SJSA1 (cell line): ENCODE measurements around the gene SIM2. TPM values are rescaled to one million over a fixed set of nuclear protein-coding genes. Genes with fewer than 3 reads are reported as not detected.
A peak's percentile ranks its signal among the peaks of the same experiment; 100 is the strongest.

Experiments
- DNase-seq, 2 experiments: peaks; one replicate each; pipeline ENCODE4 v3.0.0-alpha.2; 2015 to 2020; ENCODE audit warnings: low spot score in 2 of 2, low read depth in 1 of 2
- H3K27ac ChIP-seq: fragments of 250-450 bp; sonication (Bioruptor Pico); 2 replicates; pipeline ENCODE4 v1.5.1; 2020; ENCODE audit warnings: mild to moderate bottlenecking, moderate library complexity
- H3K27me3 ChIP-seq: fragments of 250-450 bp; sonication (Bioruptor Pico); replicated peaks from 2 replicates; pipeline ENCODE4 v1.5.1; 2020; ENCODE audit warnings: mild to moderate bottlenecking, moderate library complexity
- H3K36me3 ChIP-seq: fragments of 250-450 bp; sonication (Bioruptor Pico); 2 replicates; pipeline ENCODE4 v1.5.1; 2020; ENCODE audit warnings: mild to moderate bottlenecking
- H3K4me1 ChIP-seq: fragments of 250-450 bp; sonication (Bioruptor Pico); replicated peaks from 2 replicates; pipeline ENCODE4 v1.6.1; 2021; ENCODE audit warnings: mild to moderate bottlenecking
- H3K4me3 ChIP-seq: fragments of 250-450 bp; sonication (Bioruptor Pico); 2 replicates; pipeline ENCODE4 v1.5.1; 2020; ENCODE audit warnings: mild to moderate bottlenecking
- H3K9me3 ChIP-seq: fragments of 250-450 bp; sonication (Bioruptor Pico); replicated peaks from 2 replicates; pipeline ENCODE4 v1.5.1; 2020; ENCODE audit warnings: mild to moderate bottlenecking
- total RNA-seq: library from RNA; depleted of rRNA; stranded (reverse); fragments of >200 nt; shearing (Covaris generic); gene quantifications from 2 replicates; pipeline ENCODE4 v1.2.3, GENCODE V29; 2014

The SIM2 gene
- total RNA-seq, 1 experiment from 2014 or later: 0.11 TPM

DNA sequence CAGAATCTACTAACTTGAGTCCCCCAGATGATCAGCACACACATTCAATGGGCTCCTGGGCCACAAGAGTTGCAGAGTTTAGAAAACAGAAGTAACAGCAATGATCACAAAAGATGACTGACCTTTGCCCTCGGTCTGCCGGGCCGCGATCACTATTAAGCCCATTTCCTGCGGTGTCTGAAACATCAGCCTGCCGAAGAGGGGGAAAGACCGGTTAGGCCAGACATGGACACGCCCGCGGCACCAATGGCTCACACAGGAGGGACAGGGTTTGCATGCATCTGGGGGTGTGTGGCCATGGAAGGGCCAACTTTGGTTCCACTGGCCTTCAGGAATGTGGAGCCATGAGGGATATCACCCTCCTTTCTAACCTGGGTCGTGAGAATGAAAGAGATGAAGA is 68.2 kb downstream of the SIM2 start:
- no peak overlapping the region for H3K27ac ChIP-seq
- no peak for DNase-seq
- H3K27me3 ChIP-seq: no peaks in the 10 kb centered on the region
- H3K4me3 ChIP-seq: no peak overlapping the region
- H3K9me3 ChIP-seq: no peaks in the 10 kb centered on the region
- peaks cover 15% of the 10 kb centered on the region for H3K4me1 ChIP-seq
- no peaks in the 10 kb centered on the region for H3K36me3 ChIP-seq

DNA sequence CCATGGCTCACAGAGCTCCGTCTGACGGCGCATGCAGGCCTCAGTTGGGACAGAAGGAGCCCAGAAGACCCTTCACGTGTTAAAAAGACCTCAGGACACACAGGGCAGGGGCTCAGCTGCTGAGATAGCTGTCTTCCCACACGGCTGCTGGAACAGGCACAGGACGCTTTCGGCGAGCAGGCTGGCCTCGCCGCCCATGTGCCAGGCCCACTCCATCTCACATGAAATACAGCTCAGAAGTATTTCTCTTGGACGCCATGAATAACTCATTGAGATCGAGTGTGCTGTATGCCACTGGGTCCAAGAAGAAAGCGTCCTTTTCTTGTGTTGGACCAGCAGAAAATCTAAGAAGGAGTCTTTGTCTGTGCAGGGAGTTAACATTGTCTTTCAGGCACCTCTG is 69.6 kb downstream of the SIM2 start:
- no peaks in the 10 kb centered on the region for H3K9me3 ChIP-seq
- no peaks in the 10 kb centered on the region for H3K36me3 ChIP-seq
- H3K27ac ChIP-seq: no peak overlapping the region
- no peak for DNase-seq
- H3K4me1 ChIP-seq: peaks cover 19% of the 10 kb centered on the region
- H3K27me3 ChIP-seq: no peaks in the 10 kb centered on the region
- H3K4me3 ChIP-seq: no peak overlapping the region

DNA sequence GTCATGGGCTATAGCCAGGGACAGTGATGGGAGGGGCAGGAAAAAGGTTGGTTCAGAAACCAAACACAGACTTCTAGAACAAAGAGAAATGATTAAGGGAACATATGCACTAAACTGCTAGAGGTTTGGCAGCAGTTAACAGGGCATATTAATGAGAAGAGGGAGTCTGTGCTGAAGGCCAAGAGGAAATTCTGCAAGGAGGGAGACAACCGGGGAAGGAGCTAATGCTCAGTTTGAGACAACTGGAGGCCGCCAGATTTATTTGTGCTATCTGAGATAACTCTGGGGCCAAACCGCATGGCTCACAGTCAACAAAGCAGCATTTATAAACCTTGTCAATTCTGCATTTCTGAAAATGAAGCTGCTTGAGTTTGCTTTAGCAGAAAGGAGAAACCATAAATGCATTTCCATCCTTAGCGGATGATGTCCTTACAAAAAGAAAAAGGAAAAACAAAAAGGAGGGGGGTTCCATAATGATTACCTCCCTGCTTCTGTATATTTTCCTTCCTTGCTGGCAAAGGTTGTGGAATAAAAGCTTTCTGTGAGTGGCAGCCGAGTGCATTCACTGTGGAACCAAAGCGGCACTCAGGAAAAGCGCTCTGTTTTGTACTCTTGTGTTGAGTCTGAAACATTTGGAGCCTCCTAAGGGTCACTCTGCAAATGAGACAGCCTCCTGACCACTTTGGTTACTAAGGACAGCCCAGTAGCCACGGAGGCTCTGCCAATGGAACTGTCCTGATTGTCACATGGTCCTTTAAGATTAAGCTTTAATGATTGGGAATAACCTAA is 70.3 kb downstream of the SIM2 start:
- Histone ChIP-seq H3K27me3 (no peaks in the 10 kb centered on the region), H3K9me3 (no peaks in the 10 kb centered on the region), H3K36me3 (no peaks in the 10 kb centered on the region), H3K4me3 (no peak overlapping the region), H3K4me1 (peaks cover 20% of the 10 kb centered on the region), H3K27ac (no peak overlapping the region)
- peak in 1 of 2 experiments; percentile 50 for DNase-seq

DNA sequence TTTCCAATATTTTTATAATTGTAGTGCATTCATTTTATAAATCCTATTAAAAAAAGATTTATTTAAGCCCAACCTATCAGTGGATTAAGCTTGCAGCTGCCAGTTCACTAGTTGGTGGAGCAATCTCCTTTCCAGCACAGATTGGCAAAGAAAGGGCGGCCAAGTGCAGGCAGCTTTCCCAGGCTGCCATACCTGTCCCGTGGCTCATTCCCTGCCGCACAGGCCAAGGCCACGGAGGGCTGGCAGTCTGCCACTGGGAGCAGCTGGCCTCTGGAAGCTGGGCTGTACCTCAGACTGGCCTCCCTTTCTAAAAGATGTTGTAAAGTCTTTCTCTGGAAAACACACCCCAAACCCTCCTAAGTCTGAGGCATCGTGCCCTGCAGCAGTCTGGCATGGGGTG is 74.2 kb downstream of the SIM2 start:
- Histone ChIP-seq H3K27ac (no peak overlapping the region), H3K9me3 (no peaks in the 10 kb centered on the region), H3K4me1 (peaks cover 20% of the 10 kb centered on the region), H3K27me3 (no peaks in the 10 kb centered on the region), H3K36me3 (no peaks in the 10 kb centered on the region), H3K4me3 (no peak overlapping the region)
- no peak for DNase-seq

DNA sequence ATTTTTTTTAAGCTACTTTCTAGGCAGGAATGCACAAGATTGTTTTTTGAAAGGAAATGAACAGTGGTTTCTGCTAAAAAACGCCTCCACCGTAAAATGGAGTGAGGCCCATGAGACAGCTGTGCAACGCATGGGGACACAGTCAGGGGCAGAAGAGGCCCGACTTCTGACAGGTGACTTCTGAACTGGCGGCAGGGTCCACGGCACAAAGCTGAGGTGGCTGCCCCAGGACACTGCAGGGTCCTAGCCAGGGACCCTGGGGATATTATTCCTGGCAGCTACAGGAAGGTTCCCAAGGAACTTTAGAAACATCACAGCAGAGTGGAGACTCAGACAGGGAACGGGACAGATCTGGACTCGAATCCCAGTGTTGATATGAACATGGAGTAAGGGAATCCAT is 75.1 kb downstream of the SIM2 start:
- no peak overlapping the region for H3K4me3 ChIP-seq
- H3K36me3 ChIP-seq: no peaks in the 10 kb centered on the region
- no peak for DNase-seq
- peaks cover 12% of the 10 kb centered on the region for H3K4me1 ChIP-seq
- H3K27me3 ChIP-seq: no peaks in the 10 kb centered on the region
- no peaks in the 10 kb centered on the region for H3K9me3 ChIP-seq
- no peak overlapping the region for H3K27ac ChIP-seq

DNA sequence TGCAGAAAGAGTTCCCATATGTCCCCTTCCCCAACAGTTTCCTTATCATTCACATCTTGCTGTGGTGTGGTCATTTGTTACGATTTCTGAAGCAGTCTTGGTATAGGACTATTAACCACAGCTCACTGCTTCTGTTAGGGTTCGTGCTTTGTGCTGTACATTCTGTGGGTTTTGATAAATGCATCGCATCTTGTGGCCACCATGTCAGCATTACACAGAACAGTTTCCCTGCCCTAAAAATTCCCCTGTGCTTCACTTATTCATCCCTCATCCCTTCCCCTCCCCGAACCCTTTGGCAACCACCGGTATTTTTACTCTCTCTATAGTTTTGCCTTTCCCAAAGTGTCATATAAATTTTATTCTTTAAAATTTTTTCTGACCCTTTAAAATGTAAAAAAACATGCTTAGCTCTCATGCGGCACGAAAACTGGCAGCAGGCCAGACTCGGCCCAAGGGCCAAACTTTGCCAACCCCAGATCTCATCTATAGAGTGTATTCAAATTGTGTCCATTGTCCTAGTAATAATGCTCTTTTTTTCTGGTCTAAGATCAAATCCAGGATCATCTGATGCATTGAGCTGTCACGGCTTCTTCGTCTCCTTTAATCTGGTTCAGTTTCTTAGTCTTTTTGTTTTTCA is 78.2 kb downstream of the SIM2 start:
- no peaks in the 10 kb centered on the region for H3K36me3 ChIP-seq
- DNase-seq: no peak
- no peak overlapping the region for H3K4me3 ChIP-seq
- no peaks in the 10 kb centered on the region for H3K27me3 ChIP-seq
- H3K27ac ChIP-seq: no peak overlapping the region
- H3K4me1 ChIP-seq: peaks cover 5% of the 10 kb centered on the region; the same call in 1 of the 2 replicates
- H3K9me3 ChIP-seq: no peaks in the 10 kb centered on the region

DNA sequence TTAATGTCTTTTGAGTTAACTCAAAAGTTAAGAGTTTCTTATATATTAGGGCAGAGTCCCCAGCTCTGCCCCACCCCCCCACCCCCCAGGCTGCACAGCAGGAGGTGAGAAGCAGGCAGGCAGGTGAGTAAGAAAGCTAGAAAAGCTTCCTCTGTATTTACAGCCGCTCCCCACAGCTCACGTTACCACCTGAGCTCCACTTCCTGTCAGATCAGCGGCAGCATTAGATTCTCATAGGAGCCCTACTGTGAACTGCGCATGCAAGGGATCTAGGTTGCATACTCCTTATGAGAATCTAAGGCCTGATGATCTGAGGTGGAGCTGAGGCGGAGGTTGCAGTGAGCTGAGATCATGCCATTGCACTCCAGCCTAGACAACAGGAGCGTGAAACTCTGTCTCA is 81.9 kb downstream of the SIM2 start:
- H3K9me3 ChIP-seq: no peaks in the 10 kb centered on the region
- H3K36me3 ChIP-seq: no peaks in the 10 kb centered on the region
- no peaks in the 10 kb centered on the region for H3K27me3 ChIP-seq
- no peak overlapping the region for H3K4me3 ChIP-seq
- no peak for DNase-seq
- peaks cover 12% of the 10 kb centered on the region for H3K4me1 ChIP-seq
- H3K27ac ChIP-seq: no peak overlapping the region

DNA sequence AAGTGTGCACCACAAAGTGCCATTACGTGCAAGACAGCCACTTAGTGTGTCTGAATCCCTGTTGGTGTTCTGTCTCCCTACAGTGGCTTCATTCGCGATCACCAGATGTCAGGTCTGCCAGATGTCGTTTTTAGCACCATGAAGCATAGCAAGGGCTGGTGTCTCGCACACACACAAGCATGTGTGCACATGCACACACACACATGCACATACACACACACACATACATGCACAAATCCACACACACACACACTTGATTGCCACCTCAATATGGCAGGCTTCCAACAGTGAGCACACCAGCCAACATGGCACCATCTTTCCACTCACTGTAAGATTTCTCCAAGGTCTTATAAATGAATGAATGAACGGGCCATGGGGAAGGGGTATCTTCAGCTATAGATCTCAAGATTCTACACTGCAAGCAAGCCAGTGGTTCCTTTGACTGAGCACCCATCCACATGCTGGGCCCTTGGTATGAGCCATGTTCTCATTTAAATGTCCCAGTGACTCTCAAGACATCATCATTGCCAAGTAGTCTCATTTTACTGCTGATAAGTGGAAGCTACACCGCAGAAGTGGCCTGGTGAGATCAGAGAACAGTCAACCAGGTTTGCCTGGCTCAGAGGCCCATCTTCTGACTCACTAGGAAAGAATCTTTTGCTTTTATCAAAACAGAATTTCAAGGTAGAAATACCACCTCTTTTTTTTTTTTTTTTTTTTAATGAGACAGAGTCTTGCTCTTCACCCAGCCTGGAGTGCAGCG is 84.9 kb downstream of the SIM2 start:
- H3K4me3 ChIP-seq: no peak overlapping the region
- H3K4me1 ChIP-seq: peaks cover 22% of the 10 kb centered on the region
- no peaks in the 10 kb centered on the region for H3K27me3 ChIP-seq
- no peaks in the 10 kb centered on the region for H3K9me3 ChIP-seq
- DNase-seq: peak; percentile 43 to 66
- no peaks in the 10 kb centered on the region for H3K36me3 ChIP-seq
- H3K27ac ChIP-seq: no peak overlapping the region; the same call in 1 of the 2 replicates

DNA sequence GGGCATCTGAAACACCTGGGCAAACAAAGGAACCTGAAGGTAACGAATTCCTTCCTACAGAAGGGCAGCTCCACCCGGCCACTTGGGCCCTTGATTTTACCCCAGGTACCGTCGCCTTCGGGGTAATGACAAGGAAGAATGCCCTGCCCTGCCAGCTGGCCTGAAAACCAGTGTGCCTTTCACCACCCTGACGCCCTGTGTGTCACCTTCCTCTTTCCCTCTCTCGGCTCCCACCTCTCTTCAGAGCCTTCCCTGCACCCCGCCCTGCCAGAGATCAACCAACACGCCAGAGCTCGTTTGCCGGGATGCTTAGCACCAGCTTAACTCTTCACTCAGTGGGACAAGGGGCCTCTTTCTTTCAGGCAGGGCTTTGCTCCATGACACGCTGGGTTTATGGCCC is 86.0 kb downstream of the SIM2 start:
- no peaks in the 10 kb centered on the region for H3K9me3 ChIP-seq
- H3K36me3 ChIP-seq: no peaks in the 10 kb centered on the region
- H3K4me3 ChIP-seq: no peak overlapping the region
- peaks cover 25% of the 10 kb centered on the region for H3K4me1 ChIP-seq
- no peak overlapping the region for H3K27ac ChIP-seq
- H3K27me3 ChIP-seq: no peaks in the 10 kb centered on the region
- no peak for DNase-seq

DNA sequence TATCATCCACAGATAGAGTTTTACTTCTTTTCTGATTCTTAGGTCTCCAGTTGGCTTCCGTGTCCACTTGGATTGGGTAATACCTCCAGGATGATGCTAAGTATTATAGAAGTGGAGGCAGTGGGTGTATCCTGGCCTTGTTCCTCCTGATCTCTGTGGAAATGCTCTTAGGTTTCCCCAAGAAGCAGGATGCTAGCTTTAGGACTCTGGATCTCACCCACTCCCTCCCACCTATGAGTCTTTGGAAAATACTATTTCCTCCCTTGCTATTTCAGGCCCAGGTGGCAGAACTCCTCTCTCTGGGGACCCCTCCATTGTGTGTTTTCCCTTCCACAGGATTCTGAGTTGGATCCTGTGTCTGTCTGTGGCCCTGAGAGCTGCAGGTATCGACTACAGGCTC is 86.7 kb downstream of the SIM2 start:
- Histone ChIP-seq H3K4me3 (no peak overlapping the region), H3K4me1 (peaks cover 25% of the 10 kb centered on the region), H3K36me3 (no peaks in the 10 kb centered on the region), H3K27me3 (no peaks in the 10 kb centered on the region), H3K9me3 (no peaks in the 10 kb centered on the region), H3K27ac (no peak overlapping the region)
- no peak for DNase-seq

DNA sequence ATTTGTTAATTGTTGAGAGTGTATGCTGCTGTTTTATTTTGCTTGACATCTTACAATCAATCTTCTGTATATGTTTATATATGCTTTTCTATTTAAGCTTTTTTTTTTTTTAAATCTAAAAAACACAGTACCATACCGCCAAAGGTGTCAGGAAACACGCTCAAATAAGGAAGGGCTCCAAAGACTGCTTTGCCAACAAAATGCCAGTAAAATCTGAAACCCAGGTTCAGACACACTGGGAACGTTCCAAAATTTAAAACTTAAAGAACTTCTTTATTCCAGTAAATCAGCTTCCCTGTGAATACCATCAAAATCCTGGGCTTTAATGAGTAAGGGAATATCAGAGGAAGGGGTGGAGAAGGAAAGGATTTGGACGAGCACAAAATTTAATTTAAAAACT is 87.3 kb downstream of the SIM2 start:
- no peak overlapping the region for H3K4me3 ChIP-seq
- H3K27me3 ChIP-seq: no peaks in the 10 kb centered on the region
- peaks cover 25% of the 10 kb centered on the region for H3K4me1 ChIP-seq
- no peak overlapping the region for H3K27ac ChIP-seq
- H3K9me3 ChIP-seq: no peaks in the 10 kb centered on the region
- DNase-seq: no peak
- H3K36me3 ChIP-seq: no peaks in the 10 kb centered on the region

DNA sequence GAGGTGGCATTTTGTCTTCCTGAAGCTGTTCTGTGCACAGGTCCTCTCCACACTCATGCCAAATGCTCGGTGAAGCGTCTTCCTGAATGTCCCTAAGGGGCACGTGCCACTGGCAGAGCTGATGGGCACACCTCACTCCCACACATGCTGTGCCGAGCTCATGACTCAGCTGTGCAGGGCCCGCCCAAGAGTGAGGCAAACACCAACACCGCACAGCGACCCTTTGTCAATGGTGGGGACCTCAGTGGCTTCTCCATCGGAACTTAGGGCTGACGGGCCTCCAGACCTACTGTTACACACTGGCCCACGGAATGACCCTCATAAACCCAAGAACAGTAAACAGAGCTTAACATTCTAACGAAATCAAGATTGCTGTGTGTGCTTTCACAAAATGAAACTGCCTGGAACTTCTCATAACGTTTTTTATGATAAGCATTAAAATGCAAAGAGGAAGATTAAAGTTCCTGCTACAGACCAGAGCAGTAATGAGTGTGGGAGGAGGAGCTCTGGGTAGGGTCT is 89.3 kb downstream of the SIM2 start:
- Histone ChIP-seq H3K27ac (peak overlapping the region; percentile 33; the same call in 1 of the 2 replicates), H3K36me3 (no peaks in the 10 kb centered on the region), H3K27me3 (no peaks in the 10 kb centered on the region), H3K9me3 (no peaks in the 10 kb centered on the region), H3K4me1 (peaks cover 25% of the 10 kb centered on the region), H3K4me3 (peak overlapping the region; percentile 24)
- peak; percentile 39 to 63 for DNase-seq

DNA sequence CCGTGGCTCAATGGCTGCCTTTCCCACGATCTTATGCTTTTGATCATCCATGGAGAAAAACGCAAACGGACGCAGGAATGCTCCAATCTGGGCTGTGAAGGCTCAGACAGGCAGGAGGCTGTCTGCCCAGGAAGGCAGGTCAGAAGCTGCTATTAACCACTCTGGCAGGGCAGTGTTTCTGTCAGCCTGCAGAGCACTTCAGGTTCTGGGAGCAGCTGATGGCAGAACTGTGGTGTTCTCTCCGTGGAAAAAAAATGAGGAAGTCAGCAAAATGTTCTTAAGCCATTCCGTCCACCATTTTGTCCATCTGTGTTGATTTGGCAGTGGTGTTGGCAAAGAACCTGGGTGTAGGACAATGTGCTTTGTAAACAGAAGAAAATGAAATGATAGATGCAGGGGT is 91.7 kb downstream of the SIM2 start:
- DNase-seq: no peak
- Histone ChIP-seq H3K36me3 (no peaks in the 10 kb centered on the region), H3K27me3 (no peaks in the 10 kb centered on the region), H3K9me3 (no peaks in the 10 kb centered on the region), H3K4me3 (no peak overlapping the region), H3K27ac (no peak overlapping the region), H3K4me1 (peaks cover 13% of the 10 kb centered on the region)

DNA sequence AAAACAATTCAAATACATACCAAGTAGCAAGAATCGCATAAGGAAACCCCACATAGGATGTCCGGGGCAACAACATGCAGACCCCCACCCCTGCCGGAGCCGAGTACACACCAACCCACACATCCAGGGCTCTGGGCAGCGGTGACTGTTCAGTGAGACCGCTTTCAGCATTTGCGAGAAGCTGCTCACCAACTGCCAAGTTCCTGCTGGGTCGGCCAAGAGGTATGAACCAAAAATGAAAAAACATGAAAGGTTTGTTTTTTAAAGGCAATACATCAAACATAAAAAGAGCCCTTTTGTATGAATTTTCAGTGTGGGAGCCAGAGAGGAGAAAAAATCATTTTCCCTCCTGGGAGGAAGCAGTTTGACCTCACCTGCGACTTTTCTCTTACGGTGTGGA is 92.3 kb downstream of the SIM2 start:
- Histone ChIP-seq H3K36me3 (no peaks in the 10 kb centered on the region), H3K27ac (no peak overlapping the region), H3K4me3 (no peak overlapping the region), H3K9me3 (no peaks in the 10 kb centered on the region), H3K4me1 (peaks cover 13% of the 10 kb centered on the region), H3K27me3 (no peaks in the 10 kb centered on the region)
- DNase-seq: no peak
